ENCODE measurements around the gene STT3A. TPM values are rescaled to one million over a fixed set of nuclear protein-coding genes. Genes with fewer than 3 reads are reported as not detected.

STT3A gene
- total and polyA plus RNA-seq, 2 of the 13 experiments (the other 11 are each of a cell fraction or from before 2014, with no cell fraction given), result 229 to 319 TPM

DNA sequence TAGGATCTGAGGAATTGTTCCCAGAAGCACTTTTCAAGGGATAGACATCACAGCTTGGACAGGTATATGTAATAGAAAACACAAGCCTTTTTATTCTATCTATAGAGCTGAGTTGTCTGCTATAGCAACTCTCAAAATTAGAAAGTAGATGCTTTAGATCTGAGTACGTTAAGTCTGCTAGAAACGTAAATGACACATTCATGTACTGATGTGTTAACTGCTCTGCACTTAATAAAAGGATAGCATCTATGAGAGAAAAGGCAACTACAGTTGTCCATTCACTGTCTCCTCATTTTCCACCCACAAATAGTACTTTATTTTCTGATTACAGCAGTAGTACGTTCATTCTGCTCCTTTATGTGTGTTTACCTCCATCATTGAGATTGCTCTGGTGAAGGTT, 6.0 kb upstream of the STT3A start (continued):
- TF ChIP-seq, protein P1, sequence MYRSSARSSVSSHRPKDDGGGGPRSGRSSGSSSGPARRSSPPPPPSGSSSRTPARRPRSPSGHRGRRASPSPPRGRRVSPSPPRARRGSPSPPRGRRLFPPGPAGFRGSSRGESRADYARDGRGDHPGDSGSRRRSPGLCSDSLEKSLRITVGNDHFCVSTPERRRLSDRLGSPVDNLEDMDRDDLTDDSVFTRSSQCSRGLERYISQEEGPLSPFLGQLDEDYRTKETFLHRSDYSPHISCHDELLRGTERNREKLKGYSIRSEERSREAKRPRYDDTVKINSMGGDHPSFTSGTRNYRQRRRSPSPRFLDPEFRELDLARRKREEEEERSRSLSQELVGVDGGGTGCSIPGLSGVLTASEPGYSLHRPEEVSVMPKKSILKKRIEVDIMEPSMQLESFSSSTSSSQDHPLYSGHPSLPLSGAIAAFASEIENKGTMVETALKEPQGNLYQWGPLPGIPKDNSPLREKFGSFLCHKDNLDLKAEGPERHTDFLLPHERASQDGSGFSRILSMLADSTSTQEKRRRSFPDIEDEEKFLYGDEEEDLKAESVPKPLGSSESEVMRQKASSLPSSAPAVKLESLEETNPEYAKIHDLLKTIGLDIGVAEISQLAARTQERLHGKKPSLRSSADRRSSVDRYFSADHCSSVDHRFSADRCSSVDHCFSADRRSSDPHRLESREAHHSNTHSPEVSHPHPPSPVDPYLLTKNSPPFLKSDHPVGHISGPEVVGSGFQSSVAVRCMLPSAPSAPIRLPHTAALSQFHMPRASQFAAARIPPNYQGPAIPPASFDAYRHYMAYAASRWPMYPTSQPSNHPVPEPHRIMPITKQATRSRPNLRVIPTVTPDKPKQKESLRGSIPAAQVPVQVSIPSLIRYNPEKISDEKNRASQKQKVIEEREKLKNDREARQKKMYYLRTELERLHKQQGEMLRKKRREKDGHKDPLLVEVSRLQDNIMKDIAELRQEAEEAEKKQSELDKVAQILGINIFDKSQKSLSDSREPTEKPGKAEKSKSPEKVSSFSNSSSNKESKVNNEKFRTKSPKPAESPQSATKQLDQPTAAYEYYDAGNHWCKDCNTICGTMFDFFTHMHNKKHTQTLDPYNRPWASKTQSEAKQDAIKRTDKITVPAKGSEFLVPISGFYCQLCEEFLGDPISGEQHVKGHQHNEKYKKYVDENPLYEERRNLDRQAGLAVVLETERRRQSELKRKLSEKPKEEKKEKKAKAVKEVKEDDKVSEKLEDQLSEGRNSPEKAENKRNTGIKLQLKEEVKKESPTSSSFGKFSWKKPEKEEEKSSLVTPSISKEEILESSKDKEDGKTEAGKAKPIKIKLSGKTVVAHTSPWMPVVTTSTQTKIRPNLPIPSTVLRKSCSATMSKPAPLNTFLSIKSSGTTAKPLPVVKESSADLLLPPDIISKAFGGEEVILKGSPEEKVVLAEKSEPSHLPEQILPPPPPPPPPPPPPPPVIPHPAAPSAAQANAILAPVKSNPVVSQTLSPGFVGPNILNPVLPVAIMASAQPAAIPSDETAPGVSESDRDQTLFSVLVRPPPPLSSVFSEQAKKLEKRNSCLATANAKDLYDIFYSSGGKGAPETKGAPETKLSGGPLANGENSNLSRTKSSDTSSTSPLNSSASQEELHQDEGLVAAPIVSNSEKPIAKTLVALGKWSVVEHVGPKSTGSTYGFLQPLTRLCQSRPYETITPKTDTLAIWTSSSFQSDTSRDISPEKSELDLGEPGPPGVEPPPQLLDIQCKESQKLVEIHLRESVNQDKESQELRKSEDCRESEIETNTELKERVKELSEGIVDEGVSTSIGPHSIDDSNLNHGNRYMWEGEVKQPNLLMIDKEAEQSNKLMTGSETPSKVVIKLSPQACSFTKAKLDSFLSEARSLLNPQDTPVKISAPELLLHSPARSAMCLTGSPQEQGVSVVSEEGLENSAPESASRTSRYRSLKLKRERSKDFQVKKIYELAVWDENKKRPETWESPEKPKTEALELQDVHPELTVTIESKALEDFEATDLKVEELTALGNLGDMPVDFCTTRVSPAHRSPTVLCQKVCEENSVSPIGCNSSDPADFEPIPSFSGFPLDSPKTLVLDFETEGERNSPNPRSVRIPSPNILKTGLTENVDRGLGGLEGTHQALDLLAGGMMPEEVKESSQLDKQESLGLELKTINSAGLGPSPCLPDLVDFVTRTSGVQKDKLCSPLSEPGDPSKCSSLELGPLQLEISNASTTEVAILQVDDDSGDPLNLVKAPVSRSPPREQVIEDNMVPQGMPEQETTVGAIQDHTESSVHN (CRISPR knock-in tag; IDR thresholded peaks at IDR 0.05), result no peak
- TF ChIP-seq, protein P2, sequence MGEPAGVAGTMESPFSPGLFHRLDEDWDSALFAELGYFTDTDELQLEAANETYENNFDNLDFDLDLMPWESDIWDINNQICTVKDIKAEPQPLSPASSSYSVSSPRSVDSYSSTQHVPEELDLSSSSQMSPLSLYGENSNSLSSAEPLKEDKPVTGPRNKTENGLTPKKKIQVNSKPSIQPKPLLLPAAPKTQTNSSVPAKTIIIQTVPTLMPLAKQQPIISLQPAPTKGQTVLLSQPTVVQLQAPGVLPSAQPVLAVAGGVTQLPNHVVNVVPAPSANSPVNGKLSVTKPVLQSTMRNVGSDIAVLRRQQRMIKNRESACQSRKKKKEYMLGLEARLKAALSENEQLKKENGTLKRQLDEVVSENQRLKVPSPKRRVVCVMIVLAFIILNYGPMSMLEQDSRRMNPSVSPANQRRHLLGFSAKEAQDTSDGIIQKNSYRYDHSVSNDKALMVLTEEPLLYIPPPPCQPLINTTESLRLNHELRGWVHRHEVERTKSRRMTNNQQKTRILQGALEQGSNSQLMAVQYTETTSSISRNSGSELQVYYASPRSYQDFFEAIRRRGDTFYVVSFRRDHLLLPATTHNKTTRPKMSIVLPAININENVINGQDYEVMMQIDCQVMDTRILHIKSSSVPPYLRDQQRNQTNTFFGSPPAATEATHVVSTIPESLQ (CRISPR knock-in tag; conservative IDR thresholded peaks at IDR 0.05), result no peak
- TF ChIP-seq ZNF205 (CRISPR knock-in tag; IDR thresholded peaks at IDR 0.05) (no peak), MED13 (CRISPR knock-in tag; IDR thresholded peaks at IDR 0.05) (no peak), ZC3H13 (CRISPR knock-in tag; IDR thresholded peaks at IDR 0.05) (no peak), SAP130 (CRISPR knock-in tag; IDR thresholded peaks at IDR 0.05; ENCODE audit: low read depth) (no peak), NFYC (CRISPR knock-in tag; IDR thresholded peaks at IDR 0.05) (no peak)
- TF ChIP-seq, protein P3, sequence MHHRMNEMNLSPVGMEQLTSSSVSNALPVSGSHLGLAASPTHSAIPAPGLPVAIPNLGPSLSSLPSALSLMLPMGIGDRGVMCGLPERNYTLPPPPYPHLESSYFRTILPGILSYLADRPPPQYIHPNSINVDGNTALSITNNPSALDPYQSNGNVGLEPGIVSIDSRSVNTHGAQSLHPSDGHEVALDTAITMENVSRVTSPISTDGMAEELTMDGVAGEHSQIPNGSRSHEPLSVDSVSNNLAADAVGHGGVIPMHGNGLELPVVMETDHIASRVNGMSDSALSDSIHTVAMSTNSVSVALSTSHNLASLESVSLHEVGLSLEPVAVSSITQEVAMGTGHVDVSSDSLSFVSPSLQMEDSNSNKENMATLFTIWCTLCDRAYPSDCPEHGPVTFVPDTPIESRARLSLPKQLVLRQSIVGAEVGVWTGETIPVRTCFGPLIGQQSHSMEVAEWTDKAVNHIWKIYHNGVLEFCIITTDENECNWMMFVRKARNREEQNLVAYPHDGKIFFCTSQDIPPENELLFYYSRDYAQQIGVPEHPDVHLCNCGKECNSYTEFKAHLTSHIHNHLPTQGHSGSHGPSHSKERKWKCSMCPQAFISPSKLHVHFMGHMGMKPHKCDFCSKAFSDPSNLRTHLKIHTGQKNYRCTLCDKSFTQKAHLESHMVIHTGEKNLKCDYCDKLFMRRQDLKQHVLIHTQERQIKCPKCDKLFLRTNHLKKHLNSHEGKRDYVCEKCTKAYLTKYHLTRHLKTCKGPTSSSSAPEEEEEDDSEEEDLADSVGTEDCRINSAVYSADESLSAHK (CRISPR knock-in tag; IDR thresholded peaks at IDR 0.05; ENCODE audit: borderline replicate concordance), result no peak
